Measurements from ENCODE around the gene DEPDC4.

The DEPDC4 gene

DNA sequence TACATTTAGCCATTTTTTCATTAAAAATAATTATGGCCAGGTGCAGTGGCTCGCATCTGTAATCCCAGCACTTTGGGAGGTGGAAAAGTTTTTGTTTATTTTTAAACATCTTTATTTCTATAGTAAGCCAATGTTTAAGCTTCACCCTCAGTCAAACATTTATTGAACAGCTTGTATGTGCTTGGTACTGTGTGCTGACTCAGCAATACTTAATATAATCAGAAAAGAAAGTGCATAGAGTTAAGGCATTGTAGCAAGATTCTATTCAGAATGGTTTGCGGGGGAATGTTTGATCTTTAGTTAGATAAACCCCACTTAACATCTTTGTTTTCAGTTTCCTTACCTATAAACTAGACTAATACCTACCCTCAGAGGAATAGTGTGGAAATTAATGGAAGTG lies 55.2 kb downstream of the DEPDC4 start:
- no peak for DNase-seq

GRCh38 chr12:100208834-100209233 lies 58.0 kb downstream of the DEPDC4 start:
- no peak for DNase-seq

DNA sequence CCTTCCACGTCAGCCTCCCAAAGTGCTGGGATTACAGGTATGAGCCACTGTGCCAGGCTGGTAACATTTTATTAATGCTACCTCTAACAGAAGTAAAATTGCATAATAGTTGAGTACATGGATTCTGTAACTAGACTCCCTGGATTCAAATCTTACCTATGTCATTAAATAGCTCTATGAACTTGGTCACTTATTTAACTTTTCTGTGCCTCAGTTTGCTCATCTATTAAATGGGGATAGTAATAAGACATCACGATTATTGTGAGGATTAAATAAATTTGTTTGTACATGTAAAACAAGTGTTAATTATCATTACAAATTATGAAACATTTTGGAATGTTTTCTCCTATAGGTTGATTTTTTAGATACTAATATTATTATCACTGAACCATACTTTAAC lies 59.6 kb downstream of the DEPDC4 start:
- DNase-seq: no peak

DNA sequence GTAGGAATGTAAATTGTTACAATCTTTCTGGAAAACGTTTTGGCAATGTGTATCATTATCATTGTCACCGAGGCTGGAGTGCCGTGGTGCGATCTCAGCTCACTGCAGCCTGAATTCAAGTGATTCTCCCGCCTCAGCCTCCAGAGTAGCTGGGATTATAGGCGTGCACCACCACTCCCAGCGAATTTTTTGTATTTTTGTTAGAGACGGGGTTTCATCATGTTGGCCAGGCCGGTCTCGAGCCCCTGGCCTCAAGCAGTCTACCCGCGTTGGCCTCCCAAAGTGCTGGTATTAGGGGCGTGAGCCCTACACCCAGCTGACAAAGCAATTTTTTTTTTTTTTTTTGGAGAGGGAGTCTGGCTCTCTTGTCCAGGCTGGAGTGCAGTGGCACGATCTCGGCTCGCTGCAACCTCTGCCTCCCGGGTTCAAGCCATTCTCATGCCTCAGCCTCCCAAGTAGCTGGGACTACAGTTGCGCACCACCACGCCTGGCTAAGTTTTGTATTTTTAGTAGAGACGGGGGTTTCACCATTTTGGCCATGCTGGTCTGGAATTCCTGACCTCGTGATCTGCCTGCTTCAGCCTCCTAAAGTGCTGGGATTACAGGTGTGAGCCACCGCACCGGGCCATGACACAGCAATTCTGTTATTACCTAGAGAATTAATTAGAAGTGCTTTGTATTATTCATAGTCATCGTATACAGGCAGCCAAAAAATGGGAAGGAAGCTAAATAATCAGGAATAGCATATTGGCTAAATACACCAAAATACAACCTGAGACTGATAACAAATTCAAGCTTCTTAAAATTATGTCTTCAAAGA lies 65.1 kb downstream of the DEPDC4 start:
- DNase-seq: no peak

- peak; percentile 62 for DNase-seq
Observed at GRCh38 chr12:100200463-100201181, 66.3 kb downstream of the DEPDC4 start, which contains the start of gene ACTR6. Gene ACTR6 (plus strand): TSS chr12:100200815. CDS start chr12:100200852, 37 bp downstream.

- peak; percentile 74 for DNase-seq
Observed at GRCh38 chr12:100199347-100200149, 67.3 kb downstream of the DEPDC4 start.

DNA sequence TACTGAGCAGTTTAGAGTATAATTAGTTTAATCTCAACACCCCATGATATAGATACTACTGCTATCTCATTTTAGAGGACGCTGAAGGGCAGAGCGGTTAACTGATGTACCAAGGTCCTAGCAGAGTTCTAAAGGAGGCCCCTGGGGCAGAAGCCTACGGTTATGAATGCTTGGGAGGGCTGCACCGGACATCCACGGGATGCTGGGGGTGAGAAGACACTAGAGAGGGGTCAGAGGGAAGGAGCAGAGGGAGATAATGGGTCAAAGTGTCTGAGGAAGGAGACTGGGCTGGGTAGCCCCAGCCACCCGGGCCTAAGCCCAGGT lies 67.9 kb downstream of the DEPDC4 start:
- no peak for DNase-seq

DNA sequence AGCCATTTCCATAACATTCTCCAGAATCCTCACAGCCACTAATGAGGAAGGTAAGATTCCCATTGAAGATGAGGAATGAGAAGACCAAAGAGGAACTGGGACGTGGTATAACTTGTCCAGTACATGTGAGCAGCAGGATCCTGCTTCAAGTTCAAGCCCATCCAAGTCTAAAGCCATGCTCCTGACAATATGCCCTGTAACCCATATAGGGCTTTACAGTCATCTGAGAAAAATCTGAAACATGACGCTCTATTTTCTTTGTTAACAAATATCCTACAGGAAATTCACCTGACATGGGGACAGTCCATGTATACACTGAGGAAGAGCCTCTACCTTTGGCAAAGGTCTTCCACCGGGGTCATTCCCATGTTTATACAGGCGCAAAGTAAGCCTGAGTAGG lies 69.4 kb downstream of the DEPDC4 start:
- no peak for DNase-seq

- no peak for DNase-seq
Observed at GRCh38 chr12:100193085-100193484, 73.8 kb downstream of the DEPDC4 start.

All from activated gamma-delta T cell (primary cell).